Fibroblast of the aortic adventitia (primary cell): Measurements from ENCODE around the gene CSTPP1. TPM values are rescaled to one million over a fixed set of nuclear protein-coding genes. Genes with fewer than 3 reads are reported as not detected.

ENCODE experiments used
- DNase-seq: peaks from one replicate; pipeline ENCODE4 v3.0.0-alpha.2; 2010; ENCODE audit warnings: low read depth
- H3K4me3 ChIP-seq: 2 replicates; pipeline ENCODE4 v1.5.1; 2011; ENCODE audit warnings: low read depth, mild to moderate bottlenecking, control low read depth, low read length, moderate library complexity
- CTCF ChIP-seq: IDR thresholded peaks from 2 replicates; pipeline ENCODE4 v1.5.1; 2011; ENCODE audit warnings: mild to moderate bottlenecking, low read length, control low read depth, inconsistent platforms; ENCODE audit not compliant: insufficient read depth
- total RNA-seq: library from RNA; depleted of rRNA; stranded (reverse); fragments of >200 nt; gene quantifications from 2 replicates; pipeline ENCODE4 v1.2.3, GENCODE V29; 2012; ENCODE audit warnings: low replicate concordance

The CSTPP1 gene
- total RNA-seq, 1 donor = 34.9 TPM

GRCh38 chr11:47131136-47131535 is 194.6 kb downstream of the CSTPP1 start:
- no peak for DNase-seq
- TF ChIP-seq CTCF = no peak

GRCh38 chr11:47132490-47132889 is 195.9 kb downstream of the CSTPP1 start:
- DNase-seq = no peak
- no peak overlapping the region for H3K4me3 ChIP-seq
- no peak for TF ChIP-seq CTCF

More at GRCh38 chr11:47131136-47131535, 194.6 kb downstream of the CSTPP1 start:
- H3K4me3 ChIP-seq = no peak overlapping the region

- H3K4me3 ChIP-seq = no peak overlapping the region
- no peak for DNase-seq
- TF ChIP-seq CTCF = no peak
Observed at GRCh38 chr11:47132981-47133380, 196.4 kb downstream of the CSTPP1 start.

GRCh38 chr11:47136327-47136726 is 199.8 kb downstream of the CSTPP1 start:
- no peak overlapping the region for H3K4me3 ChIP-seq
- TF ChIP-seq CTCF = no peak
- no peak for DNase-seq

- no peak for DNase-seq
- TF ChIP-seq CTCF = no peak
- no peak overlapping the region for H3K4me3 ChIP-seq
Observed at GRCh38 chr11:47136921-47137320, 200.4 kb downstream of the CSTPP1 start.

GRCh38 chr11:47137476-47137875 is 200.9 kb downstream of the CSTPP1 start:
- H3K4me3 ChIP-seq = no peak overlapping the region
- no peak for DNase-seq
- TF ChIP-seq CTCF = no peak

- no peak for DNase-seq
- H3K4me3 ChIP-seq = no peak overlapping the region
- TF ChIP-seq CTCF = no peak
Observed at GRCh38 chr11:47139878-47140277, 203.3 kb downstream of the CSTPP1 start.
